Measurements from ENCODE around the gene GPC5. TPM values are rescaled to one million over a fixed set of nuclear protein-coding genes. Genes with fewer than 3 reads are reported as not detected.

GPC5 gene
- total and polyA plus RNA-seq, 7 experiments from 2014 or later, result 0.10 to 0.38 TPM; not detected in 5

GRCh38 chr13:91456837-91457236 is 58.4 kb downstream of the GPC5 start:
- Mint-ChIP-seq H3K36me3 (no peaks in the 10 kb centered on the region), H3K9me3 (no peaks in the 10 kb centered on the region), H3K4me3 (no peak overlapping the region), H3K27me3 (peaks cover 0 to 26% (median 16%) of the 10 kb centered on the region in 5 donors), H3K4me1 (no peaks in the 10 kb centered on the region), H3K27ac (no peak overlapping the region)
- ATAC-seq (no peak), DNase-seq (no peak)
- no peaks in the 10 kb centered on the region for H3K27me3 ChIP-seq (ENCODE audit: control insufficient read depth in 2 of 2, insufficient read depth in 2 of 2, low read length in 2 of 2)
- ChIA-PET POLR2A (no interaction called here), CTCF (interaction anchor here (0.7 kb wide), 1 partner anchor 252 kb away, joined by 4 read pairs; no protein-coding TSS in a partner anchor)
- H3K4me1 ChIP-seq (ENCODE audit: control insufficient read depth in 2 of 2, insufficient read depth in 2 of 2, low read length in 2 of 2), result no peaks in the 10 kb centered on the region
- no peaks in the 10 kb centered on the region for H3K36me3 ChIP-seq (ENCODE audit: control insufficient read depth in 2 of 3, insufficient read depth in 3 of 3, low read length in 3 of 3)
- no peak overlapping the region for H3K27ac ChIP-seq (ENCODE audit: low read depth, low read length)
- intact Hi-C loops (cut with micrococcal nuclease), result no loop called here
- no peak overlapping the region for H3K4me3 ChIP-seq (ENCODE audit: low read length)
- no peaks in the 10 kb centered on the region for H3K9me3 ChIP-seq (ENCODE audit: control insufficient read depth in 2 of 3, low read length in 3 of 3)

GRCh38 chr13:91459485-91459884 is 61.1 kb downstream of the GPC5 start:
- Histone ChIP-seq H3K4me3 (ENCODE audit: low read length) (no peak overlapping the region), H3K4me1 (ENCODE audit: control insufficient read depth in 2 of 2, insufficient read depth in 2 of 2, low read length in 2 of 2) (no peaks in the 10 kb centered on the region), H3K27ac (ENCODE audit: low read depth, low read length) (no peak overlapping the region), H3K9me3 (ENCODE audit: control insufficient read depth in 2 of 3, low read length in 3 of 3) (no peaks in the 10 kb centered on the region), H3K36me3 (ENCODE audit: control insufficient read depth in 2 of 3, insufficient read depth in 3 of 3, low read length in 3 of 3) (no peaks in the 10 kb centered on the region), H3K27me3 (ENCODE audit: control insufficient read depth in 2 of 2, insufficient read depth in 2 of 2, low read length in 2 of 2) (no peaks in the 10 kb centered on the region)
- Mint-ChIP-seq H3K27ac (no peak overlapping the region), H3K4me3 (no peak overlapping the region), H3K27me3 (peaks cover 0 to 23% (median 16%) of the 10 kb centered on the region in 5 donors), H3K9me3 (no peaks in the 10 kb centered on the region), H3K4me1 (no peaks in the 10 kb centered on the region), H3K36me3 (no peaks in the 10 kb centered on the region)
- no peak for ATAC-seq
- CTCF ChIA-PET, result interaction anchor here (1.3 kb wide), 1 partner anchor 145 kb away, joined by 3 read pairs; no protein-coding TSS in a partner anchor
- POLR2A ChIA-PET, result no interaction called here
- intact Hi-C loops (cut with micrococcal nuclease), result loop anchor here in 1 of 2 donors (1.0 kb wide), 1 partner anchor 146 kb away; no protein-coding TSS in a partner anchor
- DNase-seq, result peak in 2 of 9 donors; percentile 2 to 5

GRCh38 chr13:91464336-91464735 is 65.9 kb downstream of the GPC5 start:
- intact Hi-C loops (cut with micrococcal nuclease), result no loop called here
- ATAC-seq, result no peak
- Histone ChIP-seq H3K27me3 (ENCODE audit: control insufficient read depth in 2 of 2, insufficient read depth in 2 of 2, low read length in 2 of 2) (no peaks in the 10 kb centered on the region), H3K4me1 (ENCODE audit: control insufficient read depth in 2 of 2, insufficient read depth in 2 of 2, low read length in 2 of 2) (no peaks in the 10 kb centered on the region), H3K9me3 (ENCODE audit: control insufficient read depth in 2 of 3, low read length in 3 of 3) (no peaks in the 10 kb centered on the region), H3K27ac (ENCODE audit: low read depth, low read length) (no peak overlapping the region), H3K4me3 (ENCODE audit: low read length) (no peak overlapping the region), H3K36me3 (ENCODE audit: control insufficient read depth in 2 of 3, insufficient read depth in 3 of 3, low read length in 3 of 3) (no peaks in the 10 kb centered on the region)
- peaks cover 0 to 20% (median 3%) of the 10 kb centered on the region in 5 donors for H3K27me3 Mint-ChIP-seq
- no peaks in the 10 kb centered on the region for H3K36me3 Mint-ChIP-seq
- no peak overlapping the region for H3K4me3 Mint-ChIP-seq
- no peak for DNase-seq
- ChIA-PET POLR2A (no interaction called here), CTCF (no interaction called here)
- H3K9me3 Mint-ChIP-seq, result no peaks in the 10 kb centered on the region
- no peaks in the 10 kb centered on the region for H3K4me1 Mint-ChIP-seq
- no peak overlapping the region for H3K27ac Mint-ChIP-seq

- Mint-ChIP-seq H3K36me3 (no peaks in the 10 kb centered on the region), H3K27ac (no peak overlapping the region), H3K27me3 (peaks cover 0 to 27% (median 3%) of the 10 kb centered on the region in 5 donors), H3K4me1 (no peaks in the 10 kb centered on the region), H3K9me3 (no peaks in the 10 kb centered on the region), H3K4me3 (no peak overlapping the region)
- ChIA-PET POLR2A (no interaction called here), CTCF (no interaction called here)
- Histone ChIP-seq H3K9me3 (ENCODE audit: control insufficient read depth in 2 of 3, low read length in 3 of 3) (no peaks in the 10 kb centered on the region), H3K4me3 (ENCODE audit: low read length) (no peak overlapping the region), H3K36me3 (ENCODE audit: control insufficient read depth in 2 of 3, insufficient read depth in 3 of 3, low read length in 3 of 3) (no peaks in the 10 kb centered on the region), H3K4me1 (ENCODE audit: control insufficient read depth in 2 of 2, insufficient read depth in 2 of 2, low read length in 2 of 2) (no peaks in the 10 kb centered on the region), H3K27ac (ENCODE audit: low read depth, low read length) (no peak overlapping the region), H3K27me3 (ENCODE audit: control insufficient read depth in 2 of 2, insufficient read depth in 2 of 2, low read length in 2 of 2) (no peaks in the 10 kb centered on the region)
- DNase-seq, result no peak
- ATAC-seq, result no peak
- intact Hi-C loops (cut with micrococcal nuclease), result no loop called here
Observed at GRCh38 chr13:91467236-91467635, 68.8 kb downstream of the GPC5 start.

GRCh38 chr13:91468301-91468700 is 69.9 kb downstream of the GPC5 start:
- no peak overlapping the region for H3K4me3 ChIP-seq (ENCODE audit: low read length)
- H3K9me3 ChIP-seq (ENCODE audit: control insufficient read depth in 2 of 3, low read length in 3 of 3), result no peaks in the 10 kb centered on the region
- Mint-ChIP-seq H3K4me1 (no peaks in the 10 kb centered on the region), H3K9me3 (no peaks in the 10 kb centered on the region), H3K27me3 (peaks cover 0 to 28% (median 8%) of the 10 kb centered on the region in 5 donors), H3K36me3 (no peaks in the 10 kb centered on the region), H3K27ac (no peak overlapping the region), H3K4me3 (no peak overlapping the region)
- CTCF ChIA-PET, result interaction anchor here (0.6 kb wide), 1 partner anchor 17 kb away, joined by 3 read pairs; no protein-coding TSS in a partner anchor
- no peaks in the 10 kb centered on the region for H3K27me3 ChIP-seq (ENCODE audit: control insufficient read depth in 2 of 2, insufficient read depth in 2 of 2, low read length in 2 of 2)
- DNase-seq (no peak), ATAC-seq (no peak)
- POLR2A ChIA-PET, result no interaction called here
- intact Hi-C loops (cut with micrococcal nuclease), result no loop called here
- H3K4me1 ChIP-seq (ENCODE audit: control insufficient read depth in 2 of 2, insufficient read depth in 2 of 2, low read length in 2 of 2), result no peaks in the 10 kb centered on the region
- H3K27ac ChIP-seq (ENCODE audit: low read depth, low read length), result no peak overlapping the region
- H3K36me3 ChIP-seq (ENCODE audit: control insufficient read depth in 2 of 3, insufficient read depth in 3 of 3, low read length in 3 of 3), result no peaks in the 10 kb centered on the region

- Mint-ChIP-seq H3K4me3 (no peak overlapping the region), H3K36me3 (no peaks in the 10 kb centered on the region), H3K27me3 (peaks cover 0 to 33% (median 8%) of the 10 kb centered on the region in 5 donors), H3K27ac (no peak overlapping the region), H3K9me3 (no peaks in the 10 kb centered on the region), H3K4me1 (no peaks in the 10 kb centered on the region)
- Histone ChIP-seq H3K27ac (ENCODE audit: low read depth, low read length) (no peak overlapping the region), H3K27me3 (ENCODE audit: control insufficient read depth in 2 of 2, insufficient read depth in 2 of 2, low read length in 2 of 2) (no peaks in the 10 kb centered on the region), H3K4me1 (ENCODE audit: control insufficient read depth in 2 of 2, insufficient read depth in 2 of 2, low read length in 2 of 2) (no peaks in the 10 kb centered on the region), H3K4me3 (ENCODE audit: low read length) (no peak overlapping the region), H3K9me3 (ENCODE audit: control insufficient read depth in 2 of 3, low read length in 3 of 3) (no peaks in the 10 kb centered on the region), H3K36me3 (ENCODE audit: control insufficient read depth in 2 of 3, insufficient read depth in 3 of 3, low read length in 3 of 3) (no peaks in the 10 kb centered on the region)
- ChIA-PET CTCF (no interaction called here), POLR2A (no interaction called here)
- intact Hi-C loops (cut with micrococcal nuclease), result no loop called here
- ATAC-seq (no peak), DNase-seq (no peak)
Observed at GRCh38 chr13:91470084-91470621, 71.7 kb downstream of the GPC5 start.

- H3K36me3 ChIP-seq (ENCODE audit: control insufficient read depth in 2 of 3, insufficient read depth in 3 of 3, low read length in 3 of 3), result no peaks in the 10 kb centered on the region
- no peak overlapping the region for H3K27ac Mint-ChIP-seq
- H3K27me3 ChIP-seq (ENCODE audit: control insufficient read depth in 2 of 2, insufficient read depth in 2 of 2, low read length in 2 of 2), result no peaks in the 10 kb centered on the region
- peaks cover 0 to 2% (median 0%) of the 10 kb centered on the region in 11 donors for H3K9me3 Mint-ChIP-seq
- no peak overlapping the region for H3K4me3 Mint-ChIP-seq
- H3K9me3 ChIP-seq (ENCODE audit: control insufficient read depth in 2 of 3, low read length in 3 of 3), result no peaks in the 10 kb centered on the region
- no peak for DNase-seq
- H3K36me3 Mint-ChIP-seq, result no peaks in the 10 kb centered on the region
- no peak overlapping the region for H3K4me3 ChIP-seq (ENCODE audit: low read length)
- no peak overlapping the region for H3K27ac ChIP-seq (ENCODE audit: low read depth, low read length)
- POLR2A ChIA-PET, result no interaction called here
- CTCF ChIA-PET, result no interaction called here
- peaks cover 0 to 37% (median 8%) of the 10 kb centered on the region in 5 donors for H3K27me3 Mint-ChIP-seq
- intact Hi-C loops (cut with micrococcal nuclease), result no loop called here
- no peak for ATAC-seq
- no peaks in the 10 kb centered on the region for H3K4me1 ChIP-seq (ENCODE audit: control insufficient read depth in 2 of 2, insufficient read depth in 2 of 2, low read length in 2 of 2)
- no peaks in the 10 kb centered on the region for H3K4me1 Mint-ChIP-seq
Observed at GRCh38 chr13:91470681-91471080, 72.3 kb downstream of the GPC5 start.
